Karpas-422 (cell line): ENCODE data around the gene BEND5. TPM values are rescaled to one million over a fixed set of nuclear protein-coding genes. Genes with fewer than 3 reads are reported as not detected.

Source experiments
- DNase-seq: peaks from one replicate; pipeline ENCODE4 v3.0.0-alpha.2; 2015
- H2AFZ ChIP-seq: fragments of 200-600 bp; sonication (generic); 2 replicates; pipeline ENCODE4 v1.6.1; 2014; ENCODE audit warnings: antibody characterized with exemption, low read length, mixed read lengths
- H3K27ac ChIP-seq: fragments of 200-600 bp; sonication (generic); 2 replicates; pipeline ENCODE4 v1.5.1; 2014; ENCODE audit warnings: mild to moderate bottlenecking, low read length, moderate library complexity
- H3K27me3 ChIP-seq: fragments of 200-600 bp; sonication (generic); 2 replicates; pipeline ENCODE4 v1.6.1; 2014; ENCODE audit warnings: low read length, mixed read lengths
- H3K36me3 ChIP-seq: fragments of 200-600 bp; sonication (generic); 2 replicates; pipeline ENCODE4 v1.6.1; 2014; ENCODE audit warnings: low read length, mixed read lengths; ENCODE audit not compliant: insufficient read depth
- H3K4me1 ChIP-seq: fragments of 200-600 bp; sonication (generic); 2 replicates; pipeline ENCODE4 v1.6.1; 2014; ENCODE audit warnings: mild to moderate bottlenecking, low read length, mixed read lengths
- H3K4me2 ChIP-seq: fragments of 200-600 bp; sonication (generic); 2 replicates; pipeline ENCODE4 v1.6.1; 2014; ENCODE audit warnings: low read length, low read depth, mild to moderate bottlenecking; ENCODE audit not compliant: poor library complexity, severe bottlenecking
- H3K4me3 ChIP-seq: fragments of 200-600 bp; sonication (generic); 2 replicates; pipeline ENCODE4 v1.5.1; 2014; ENCODE audit warnings: mild to moderate bottlenecking, antibody characterized with exemption, low read length, mixed read lengths
- H3K79me2 ChIP-seq: fragments of 200-600 bp; sonication (generic); 2 replicates; pipeline ENCODE4 v1.6.1; 2014; ENCODE audit warnings: mild to moderate bottlenecking, low read length, mixed read lengths
- H3K9ac ChIP-seq: fragments of 200-600 bp; sonication (generic); 2 replicates; pipeline ENCODE4 v1.6.0; 2014; ENCODE audit warnings: low read length
- H3K9me2 ChIP-seq: fragments of 200-600 bp; sonication (generic), shearing (Covaris generic); replicated peaks from 2 replicates; pipeline ENCODE4 v1.6.0; 2014; ENCODE audit warnings: mild to moderate bottlenecking, low read length, moderate library complexity; ENCODE audit not compliant: insufficient read depth
- H3K9me3 ChIP-seq: fragments of 300-700, 200-600 bp; sonication (generic); 2 replicates; pipeline ENCODE4 v1.6.1; 2014; ENCODE audit warnings: low read length, mixed read lengths
- H4K20me1 ChIP-seq: fragments of 200-600 bp; sonication (generic); 2 replicates; pipeline ENCODE4 v1.6.1; 2014; ENCODE audit warnings: mild to moderate bottlenecking, antibody characterized with exemption, low read length, low read depth; ENCODE audit not compliant: insufficient read depth
- total RNA-seq: library from RNA; depleted of rRNA; stranded (reverse); fragments of >200 nt; shearing (Covaris generic); gene quantifications from 2 replicates; pipeline ENCODE4 v1.2.3, GENCODE V29; 2014; ENCODE audit warnings: low replicate concordance; rRNA removed

Gene BEND5, protein sequence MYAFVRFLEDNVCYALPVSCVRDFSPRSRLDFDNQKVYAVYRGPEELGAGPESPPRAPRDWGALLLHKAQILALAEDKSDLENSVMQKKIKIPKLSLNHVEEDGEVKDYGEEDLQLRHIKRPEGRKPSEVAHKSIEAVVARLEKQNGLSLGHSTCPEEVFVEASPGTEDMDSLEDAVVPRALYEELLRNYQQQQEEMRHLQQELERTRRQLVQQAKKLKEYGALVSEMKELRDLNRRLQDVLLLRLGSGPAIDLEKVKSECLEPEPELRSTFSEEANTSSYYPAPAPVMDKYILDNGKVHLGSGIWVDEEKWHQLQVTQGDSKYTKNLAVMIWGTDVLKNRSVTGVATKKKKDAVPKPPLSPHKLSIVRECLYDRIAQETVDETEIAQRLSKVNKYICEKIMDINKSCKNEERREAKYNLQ
- not detected in 2 replicates for total RNA-seq

- no peak within 1 kb of the TSS for H3K27ac ChIP-seq
- H3K27me3 ChIP-seq: no peaks in the 10 kb centered on the region
- H3K4me1 ChIP-seq: no peaks in the 10 kb centered on the region
- H3K79me2 ChIP-seq: no peaks in the 10 kb centered on the region
- no peak within 1 kb of the TSS for H3K9ac ChIP-seq
- no peaks in the 10 kb centered on the region for H3K9me3 ChIP-seq
- no peak for DNase-seq
- H3K4me3 ChIP-seq: no peak within 1 kb of the TSS
- no peaks in the 10 kb centered on the region for H3K36me3 ChIP-seq
- no peak within 1 kb of the TSS for H3K4me2 ChIP-seq
- no peak within 1 kb of the TSS for H2AFZ ChIP-seq
- no peaks in the 10 kb centered on the region for H3K9me2 ChIP-seq
- no peaks in the 10 kb centered on the region for H4K20me1 ChIP-seq
Measured at GRCh38 chr1:48776393-48777218, at the start of gene BEND5. Gene BEND5 (minus strand): TSS chr1:48776891. CDS start chr1:48776831, 60 bp downstream.

GRCh38 chr1:48823168-48823567 lies 46.5 kb upstream of the BEND5 start:
- no peak for DNase-seq
- no peaks in the 10 kb centered on the region for H4K20me1 ChIP-seq
- no peak overlapping the region for H3K27ac ChIP-seq
- H3K27me3 ChIP-seq: no peaks in the 10 kb centered on the region
- no peak overlapping the region for H2AFZ ChIP-seq
- no peaks in the 10 kb centered on the region for H3K9me2 ChIP-seq
- H3K36me3 ChIP-seq: no peaks in the 10 kb centered on the region
- no peaks in the 10 kb centered on the region for H3K9me3 ChIP-seq
- no peak overlapping the region for H3K9ac ChIP-seq
- H3K79me2 ChIP-seq: no peaks in the 10 kb centered on the region
- H3K4me3 ChIP-seq: no peak overlapping the region
- no peak overlapping the region for H3K4me2 ChIP-seq
- H3K4me1 ChIP-seq: no peaks in the 10 kb centered on the region

GRCh38 chr1:48820491-48820890 lies 43.8 kb upstream of the BEND5 start:
- H3K9me2 ChIP-seq: no peaks in the 10 kb centered on the region
- no peaks in the 10 kb centered on the region for H3K79me2 ChIP-seq
- H3K4me3 ChIP-seq: no peak overlapping the region
- H3K4me1 ChIP-seq: no peaks in the 10 kb centered on the region
- no peak overlapping the region for H3K4me2 ChIP-seq
- H4K20me1 ChIP-seq: no peaks in the 10 kb centered on the region
- H3K27ac ChIP-seq: no peak overlapping the region
- H3K27me3 ChIP-seq: no peaks in the 10 kb centered on the region
- no peak for DNase-seq
- no peak overlapping the region for H2AFZ ChIP-seq
- no peaks in the 10 kb centered on the region for H3K9me3 ChIP-seq
- H3K9ac ChIP-seq: no peak overlapping the region
- H3K36me3 ChIP-seq: no peaks in the 10 kb centered on the region

DNA sequence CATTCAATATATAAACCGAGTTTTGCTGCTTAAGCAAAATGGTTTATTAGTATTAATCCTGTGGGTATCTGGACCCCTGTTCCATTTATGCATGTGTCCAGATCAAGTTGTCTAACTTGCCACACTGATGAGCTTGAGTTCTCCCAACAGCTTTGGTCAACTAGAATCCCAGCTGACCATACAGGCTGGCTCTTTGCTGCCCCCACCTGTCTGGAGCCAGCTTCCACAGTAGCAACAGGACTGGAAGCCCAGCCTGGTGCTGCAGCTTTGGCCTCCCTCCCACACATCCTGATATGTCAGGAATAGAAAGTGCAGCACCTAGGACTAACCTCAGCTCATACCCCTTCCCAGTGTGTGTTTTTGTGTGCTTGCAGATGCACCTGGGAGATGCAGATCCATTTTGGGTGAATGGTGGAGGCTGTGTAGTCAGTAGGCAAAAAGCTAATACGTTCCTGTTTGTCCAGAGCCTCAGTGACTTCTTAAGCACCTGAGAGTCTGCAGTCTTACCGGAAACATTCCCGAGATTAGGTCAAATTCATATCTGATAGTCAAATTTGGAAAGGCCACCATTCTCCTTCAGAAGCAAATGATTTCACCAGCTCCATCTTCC lies 40.9 kb upstream of the BEND5 start:
- DNase-seq: peak; percentile 75
- Histone ChIP-seq H3K4me2 (no peak overlapping the region), H3K79me2 (no peaks in the 10 kb centered on the region), H3K9ac (no peak overlapping the region), H3K36me3 (no peaks in the 10 kb centered on the region), H4K20me1 (no peaks in the 10 kb centered on the region), H2AFZ (no peak overlapping the region), H3K9me3 (no peaks in the 10 kb centered on the region), H3K4me1 (no peaks in the 10 kb centered on the region), H3K27me3 (no peaks in the 10 kb centered on the region), H3K9me2 (no peaks in the 10 kb centered on the region), H3K4me3 (no peak overlapping the region), H3K27ac (no peak overlapping the region)

GRCh38 chr1:48810740-48811139 lies 34.0 kb upstream of the BEND5 start:
- no peak overlapping the region for H3K4me3 ChIP-seq
- no peaks in the 10 kb centered on the region for H3K9me3 ChIP-seq
- no peaks in the 10 kb centered on the region for H3K27me3 ChIP-seq
- H2AFZ ChIP-seq: no peak overlapping the region
- no peaks in the 10 kb centered on the region for H3K79me2 ChIP-seq
- DNase-seq: no peak
- no peak overlapping the region for H3K9ac ChIP-seq
- H3K4me1 ChIP-seq: peaks cover 14% of the 10 kb centered on the region
- H3K27ac ChIP-seq: no peak overlapping the region
- H3K36me3 ChIP-seq: no peaks in the 10 kb centered on the region
- no peak overlapping the region for H3K4me2 ChIP-seq
- no peaks in the 10 kb centered on the region for H4K20me1 ChIP-seq
- no peaks in the 10 kb centered on the region for H3K9me2 ChIP-seq

GRCh38 chr1:48808496-48808895 lies 31.8 kb upstream of the BEND5 start:
- Histone ChIP-seq H3K9me3 (no peaks in the 10 kb centered on the region), H2AFZ (no peak overlapping the region), H3K4me2 (no peak overlapping the region), H3K9me2 (no peaks in the 10 kb centered on the region), H3K27ac (no peak overlapping the region), H3K9ac (no peak overlapping the region), H3K27me3 (no peaks in the 10 kb centered on the region), H3K4me1 (peaks cover 14% of the 10 kb centered on the region), H4K20me1 (no peaks in the 10 kb centered on the region), H3K79me2 (no peaks in the 10 kb centered on the region), H3K36me3 (no peaks in the 10 kb centered on the region), H3K4me3 (no peak overlapping the region)
- no peak for DNase-seq

DNA sequence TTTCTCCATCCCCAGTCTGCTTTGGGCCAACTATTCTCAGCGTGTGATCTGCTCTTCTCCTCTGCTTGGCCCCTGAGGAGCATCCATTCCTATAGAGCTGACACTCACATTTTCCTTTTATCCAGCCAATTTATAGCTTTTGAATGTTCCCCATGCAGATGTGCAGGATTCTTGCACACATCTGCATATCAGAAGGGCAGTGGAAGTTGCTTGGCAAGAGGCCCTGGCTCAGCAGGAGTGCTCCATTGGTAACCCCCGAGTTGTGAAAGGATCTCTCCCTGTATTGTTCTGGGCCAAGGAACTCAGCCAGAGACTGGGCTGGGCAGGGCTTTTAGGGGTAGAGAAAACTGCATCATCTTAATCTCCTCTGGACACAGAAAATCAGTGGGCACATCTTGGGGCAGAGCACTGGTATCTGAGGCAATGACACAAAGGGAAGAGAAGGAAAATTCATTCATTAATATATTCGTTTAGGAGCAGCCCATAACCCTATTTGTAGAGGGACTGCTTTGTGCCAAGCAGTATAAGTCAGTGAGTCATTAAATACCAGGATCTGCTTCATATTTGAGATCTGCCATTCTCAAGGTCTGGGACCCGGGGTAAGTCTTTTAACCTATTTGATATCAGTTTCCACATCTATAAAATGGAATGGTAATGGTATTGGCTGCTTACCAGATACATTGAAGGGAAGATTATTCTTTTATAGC lies 31.0 kb upstream of the BEND5 start:
- no peaks in the 10 kb centered on the region for H4K20me1 ChIP-seq
- H3K9ac ChIP-seq: no peak overlapping the region
- peaks cover 14% of the 10 kb centered on the region for H3K4me1 ChIP-seq
- no peak overlapping the region for H3K27ac ChIP-seq
- no peaks in the 10 kb centered on the region for H3K36me3 ChIP-seq
- no peaks in the 10 kb centered on the region for H3K27me3 ChIP-seq
- DNase-seq: no peak
- no peak overlapping the region for H3K4me3 ChIP-seq
- no peaks in the 10 kb centered on the region for H3K9me2 ChIP-seq
- H3K4me2 ChIP-seq: no peak overlapping the region
- H3K9me3 ChIP-seq: no peaks in the 10 kb centered on the region
- no peaks in the 10 kb centered on the region for H3K79me2 ChIP-seq
- no peak overlapping the region for H2AFZ ChIP-seq
